ENCODE results near the gene ITGA5.
"Not testable (repeated sequence)": the region's sequence is repeated elsewhere in the genome, so short reads cannot be mapped to it uniquely, and the experiment has no call there.

The ITGA5 gene

DNA sequence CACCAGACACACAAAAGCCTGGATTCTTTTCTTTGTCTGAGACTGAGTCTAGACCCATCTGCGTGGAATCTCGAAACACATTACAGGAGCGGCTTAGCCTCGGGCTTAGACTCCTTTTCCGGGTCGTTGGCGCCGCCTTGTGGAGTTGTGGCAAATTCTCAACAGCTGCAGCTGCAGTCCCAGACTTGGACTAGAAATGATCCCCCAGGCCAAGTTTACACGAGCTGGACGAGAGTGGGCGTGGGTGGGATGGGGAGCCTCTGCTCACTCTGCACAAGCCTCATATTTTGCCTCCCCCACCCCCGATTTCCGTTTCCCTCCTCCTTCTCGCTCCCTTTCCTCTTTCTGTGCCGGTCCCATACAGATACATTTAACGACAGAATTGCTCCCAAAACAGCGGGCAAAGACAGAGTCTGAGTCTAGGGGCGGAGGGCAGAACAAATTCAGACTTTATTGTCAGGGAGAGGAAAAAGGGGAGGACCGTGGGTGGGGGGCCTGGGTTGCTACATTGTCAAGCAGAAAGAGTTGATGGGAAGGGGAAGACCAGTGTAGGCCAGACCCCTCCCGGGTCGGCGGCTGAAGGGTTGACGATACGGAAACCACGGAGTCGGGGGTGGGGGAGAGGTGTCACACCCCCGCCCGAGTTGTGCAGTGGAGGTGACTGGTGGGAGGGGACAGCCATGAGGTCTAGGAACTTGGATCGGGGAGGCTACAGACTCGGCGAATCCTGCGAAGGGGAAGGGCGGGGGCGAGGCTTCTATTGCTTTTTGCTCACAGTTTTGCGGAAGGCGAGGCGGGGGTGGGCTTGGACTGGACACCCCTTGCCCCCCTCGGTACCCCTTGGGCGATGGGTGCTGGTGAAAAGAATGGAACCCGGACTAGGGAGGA, 50.1 kb downstream of the ITGA5 start:
- DNase-seq: peak; percentile 89

DNA sequence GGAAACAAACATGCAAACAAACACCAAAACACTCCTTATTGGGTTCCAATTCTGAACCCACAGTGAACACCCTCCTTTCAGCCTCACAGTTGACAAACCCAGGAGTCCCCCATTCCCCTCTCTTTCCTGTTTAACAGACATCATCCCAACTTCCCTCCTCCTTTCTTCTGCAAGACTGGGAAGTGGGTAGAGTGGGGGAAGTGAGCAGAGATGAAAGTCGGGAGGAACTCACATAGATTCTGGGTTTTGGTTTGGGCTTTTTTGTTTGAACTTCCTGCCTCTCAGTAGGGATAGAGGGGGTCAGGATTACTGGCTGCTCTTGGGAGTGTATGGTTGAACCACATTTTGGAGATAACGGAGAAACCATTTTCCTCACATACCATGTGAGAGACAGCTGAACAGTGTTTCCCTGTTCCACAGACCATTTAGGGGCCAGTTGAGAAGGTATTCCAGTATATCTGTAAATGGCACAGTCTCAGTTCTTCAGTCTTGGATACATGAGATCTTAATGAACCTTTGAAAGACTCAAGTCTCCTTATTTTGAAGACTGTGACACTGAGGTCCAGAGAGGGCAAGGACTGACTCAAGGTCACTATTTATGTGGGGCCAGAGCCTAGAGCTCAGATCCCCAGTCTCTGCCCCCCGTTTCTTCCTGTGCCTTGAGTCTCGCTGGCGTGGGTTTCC, 50.9 kb downstream of the ITGA5 start:
- peak; percentile 17 for DNase-seq

DNA sequence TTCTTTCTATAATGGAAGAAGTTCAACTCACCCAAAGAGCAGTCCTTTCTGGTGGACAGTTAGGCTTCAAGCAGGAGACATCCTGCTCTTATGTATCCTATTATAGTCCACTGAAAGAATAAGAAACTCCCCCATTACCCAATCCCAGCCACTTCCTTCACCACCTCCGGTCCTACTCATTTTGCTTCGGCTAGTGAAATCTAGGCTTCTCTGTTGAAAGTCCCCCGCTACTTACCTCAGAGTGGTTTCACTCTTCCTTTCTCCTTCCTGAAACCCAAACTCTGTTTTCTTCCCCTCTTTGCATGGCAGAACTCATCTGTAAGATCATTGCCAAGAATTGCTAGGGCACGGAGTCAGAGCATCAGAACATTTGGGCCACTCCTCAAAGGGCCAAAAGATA, 54.7 kb downstream of the ITGA5 start, which contains the start of gene GPR84:
GPR84 (minus strand) TSS at position 74 of the 400 bp plus-strand sequence. CDS start 635 bp downstream, outside the sequence.
- peak; percentile 30 for DNase-seq

DNA sequence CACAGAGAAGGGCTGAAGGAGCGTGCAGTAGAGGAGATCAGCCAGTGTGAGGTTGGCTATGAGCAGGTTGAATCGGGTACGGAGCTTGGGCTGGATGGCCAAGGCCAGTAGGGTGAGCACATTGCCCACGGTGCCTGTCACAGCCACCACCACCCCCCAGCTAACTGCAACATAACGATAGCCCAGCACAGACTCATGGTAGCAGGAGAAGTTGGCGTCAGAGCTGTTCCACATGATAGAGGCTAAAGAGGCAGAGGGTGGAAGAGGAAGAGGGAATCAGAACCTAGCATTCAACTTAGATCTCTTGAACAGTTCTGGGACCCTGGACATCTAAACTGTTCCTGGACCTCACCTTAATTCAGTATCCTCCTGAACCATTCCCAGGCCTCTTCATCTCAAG, 55.4 kb downstream of the ITGA5 start:
- DNase-seq: no peak

DNA sequence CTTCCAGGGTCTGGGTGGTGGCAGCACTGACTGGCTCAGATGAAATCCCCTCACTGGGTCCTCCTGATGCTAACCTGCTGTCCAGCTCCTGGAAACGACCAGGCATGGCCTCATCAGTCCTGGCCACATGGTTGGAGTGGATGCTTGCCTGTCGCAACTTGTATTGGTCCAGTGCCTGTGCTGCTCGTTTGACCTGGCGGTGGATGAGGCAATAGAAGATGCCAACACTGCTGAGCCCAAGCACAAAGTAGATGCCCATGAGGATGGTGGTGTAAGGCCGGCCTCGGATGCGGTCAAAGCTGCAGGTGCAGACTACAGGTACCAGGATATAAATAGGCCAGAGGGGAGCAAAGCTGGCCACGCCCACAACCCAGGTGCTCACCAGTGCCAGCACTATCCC, 56.0 kb downstream of the ITGA5 start:
- no peak for DNase-seq

DNA sequence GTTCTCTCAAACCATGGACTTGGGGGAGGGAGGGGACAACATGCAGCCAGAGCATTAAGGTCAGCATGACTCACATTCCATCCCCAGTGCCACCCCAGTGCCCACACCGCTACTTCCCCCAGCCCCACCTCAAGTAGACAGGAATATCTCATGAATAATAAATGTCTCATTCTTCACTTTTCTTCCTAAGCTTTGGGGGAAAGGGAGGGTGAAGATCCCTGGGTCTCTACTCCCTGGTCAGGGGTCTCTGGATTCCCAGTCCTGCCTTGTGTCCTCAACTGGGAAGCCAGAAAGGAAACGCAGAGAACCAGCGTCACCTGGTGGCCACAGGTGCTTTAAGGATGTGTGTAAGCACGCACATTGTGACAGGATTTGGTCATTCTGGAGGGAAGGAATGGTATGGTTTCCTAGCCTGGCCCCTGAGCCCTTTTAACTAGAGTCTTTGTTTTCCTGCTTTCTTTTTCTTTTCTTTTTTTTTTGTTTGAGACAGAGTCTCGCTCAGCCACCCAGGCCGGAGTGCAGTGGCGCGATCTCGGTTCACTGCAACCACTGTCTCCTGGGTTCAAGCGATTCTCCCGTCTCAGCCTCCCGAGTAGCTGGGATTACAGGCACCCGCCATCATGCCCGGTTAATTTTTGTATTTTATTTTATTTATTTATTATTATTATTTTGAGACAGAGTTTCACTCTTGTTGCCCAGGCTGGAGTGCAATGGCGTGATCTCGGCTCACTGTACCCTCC, 58.2 kb downstream of the ITGA5 start:
- peak; percentile 49 for DNase-seq

DNA sequence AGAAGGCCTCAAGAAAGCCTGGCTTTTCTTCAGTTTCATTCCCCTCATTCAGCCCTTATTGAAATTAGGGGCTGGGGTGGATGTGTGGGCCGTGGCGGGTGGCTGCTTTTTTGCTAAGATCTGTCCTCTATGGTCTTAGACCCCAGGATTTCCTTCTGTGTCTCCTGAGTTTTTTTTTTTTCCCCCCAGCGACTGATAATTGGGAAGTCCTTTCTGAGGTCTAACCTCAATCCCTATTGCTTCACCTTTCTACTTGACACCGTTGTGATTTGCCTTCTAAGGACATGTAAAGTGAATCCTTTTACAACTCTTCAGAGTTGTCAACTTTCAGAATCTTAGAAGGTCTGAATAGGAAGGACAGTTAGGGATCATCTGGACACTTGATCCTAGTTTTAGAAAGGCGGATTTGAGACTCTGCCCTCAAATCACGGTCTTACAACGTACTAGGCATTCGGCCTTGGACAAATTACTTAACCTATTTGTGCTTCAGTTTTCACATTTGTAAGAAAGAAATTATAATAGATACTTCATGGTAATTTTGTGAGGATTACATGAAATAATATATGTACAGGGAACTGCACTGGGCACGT, 59.2 kb downstream of the ITGA5 start:
- DNase-seq: no peak

DNA sequence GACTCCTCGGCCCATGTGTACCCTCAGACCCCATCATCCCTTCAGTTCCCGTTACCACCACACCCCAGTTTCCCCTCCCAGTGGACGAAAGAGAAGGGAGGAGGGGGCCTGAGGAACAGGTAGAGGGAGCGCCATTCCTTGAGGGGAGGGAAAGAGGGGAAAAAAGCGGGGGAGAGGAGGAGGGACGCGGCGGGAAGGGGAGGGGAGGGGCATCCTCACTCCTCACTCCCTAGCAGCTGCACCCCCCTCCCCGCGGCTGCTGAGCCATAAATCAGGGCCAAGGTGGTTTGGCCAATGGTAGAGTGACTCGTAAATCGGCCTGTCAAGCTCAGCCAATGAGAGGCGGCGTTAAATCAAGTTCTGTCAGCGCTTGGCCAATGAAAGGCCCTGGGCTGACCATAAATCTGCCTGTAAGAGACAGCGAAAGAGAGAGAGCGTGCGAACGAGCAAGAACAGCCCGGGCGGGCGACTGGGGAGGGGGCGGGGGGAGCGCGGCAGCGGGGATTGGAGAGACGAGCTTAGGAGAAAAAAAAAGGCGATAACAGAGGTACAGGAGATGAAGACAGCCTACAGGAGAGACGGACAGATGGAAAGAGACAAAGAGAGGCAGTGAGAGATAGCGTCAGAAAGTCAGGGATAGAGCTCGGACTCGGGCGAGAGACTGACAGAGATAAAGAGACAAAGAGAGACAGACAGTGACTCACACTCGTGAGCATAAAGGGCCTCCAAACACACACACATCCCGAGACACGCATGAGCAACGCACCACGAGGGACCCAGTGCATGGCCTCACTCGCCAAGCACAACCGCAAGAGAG, 59.9 kb downstream of the ITGA5 start:
- peak; percentile 97 for DNase-seq

DNA sequence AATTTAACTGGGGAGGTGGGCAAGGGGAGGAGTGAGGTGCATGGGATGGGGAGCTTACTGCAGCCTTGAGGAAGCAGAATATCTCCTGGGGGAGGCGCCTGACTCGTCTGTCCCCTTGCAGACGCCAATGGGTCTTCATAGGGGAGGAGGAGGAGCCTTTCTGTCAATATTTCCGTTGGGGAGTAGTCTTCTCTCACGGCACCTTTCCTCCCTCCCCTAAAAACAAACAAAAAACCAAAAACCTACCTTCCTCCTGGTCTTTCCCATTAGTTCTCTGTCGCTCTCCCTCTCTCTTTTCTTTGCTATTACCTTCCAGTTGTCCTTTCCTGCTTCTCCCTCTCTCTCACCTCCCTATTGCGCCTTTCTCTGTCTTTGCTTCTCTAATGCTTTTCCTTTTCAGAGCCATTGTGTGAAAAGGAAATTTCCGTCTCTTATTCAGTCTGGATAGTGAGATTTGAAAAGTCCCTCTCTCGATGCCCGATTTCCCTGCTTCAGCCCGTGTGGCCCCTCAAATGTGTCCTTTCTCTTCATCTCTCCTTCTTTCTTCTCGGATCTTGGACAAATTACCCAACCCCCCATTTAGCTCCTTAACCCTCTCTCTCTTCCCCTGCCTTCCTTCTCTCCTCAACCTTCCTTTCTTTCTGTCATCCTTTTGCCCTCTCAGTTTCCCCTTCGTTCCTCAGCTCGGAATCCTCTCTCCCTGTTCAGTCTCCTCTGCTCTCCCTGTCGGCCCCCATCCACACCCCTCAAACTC, 60.7 kb downstream of the ITGA5 start:
- DNase-seq: peak; percentile 56

DNA sequence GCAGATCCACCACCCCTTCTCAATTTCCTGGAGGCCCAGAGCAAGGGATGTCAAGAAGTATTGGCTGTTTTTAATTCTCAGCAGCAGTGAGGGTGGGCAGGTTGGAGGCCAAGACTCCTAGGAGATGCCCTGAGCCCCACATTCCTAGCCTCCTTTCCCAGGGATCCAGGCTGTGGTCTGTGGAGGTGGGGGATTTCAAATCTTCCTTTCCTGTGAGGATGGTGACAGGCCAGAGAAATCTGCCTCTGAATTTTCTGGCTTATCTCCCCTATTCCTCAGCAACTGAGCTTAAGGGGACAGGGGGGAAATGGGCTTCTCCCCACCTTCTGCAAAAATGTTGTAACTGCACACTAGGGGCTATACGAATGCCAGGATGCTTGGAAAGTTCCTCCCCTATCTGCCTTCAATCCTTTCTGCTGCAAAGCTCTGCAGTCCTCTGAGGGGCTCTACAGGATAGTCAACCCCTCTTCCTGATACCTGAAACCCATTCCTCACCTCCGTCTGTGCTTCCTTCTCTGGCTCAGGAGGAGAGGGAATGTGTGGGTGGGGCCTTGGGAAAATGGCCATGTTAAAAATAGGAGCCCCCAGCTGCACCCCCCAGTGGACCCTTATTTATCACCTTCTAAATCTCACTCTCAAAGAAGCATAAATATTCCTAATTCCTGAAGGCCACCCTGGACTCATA, 61.4 kb downstream of the ITGA5 start:
- no peak for DNase-seq

DNA sequence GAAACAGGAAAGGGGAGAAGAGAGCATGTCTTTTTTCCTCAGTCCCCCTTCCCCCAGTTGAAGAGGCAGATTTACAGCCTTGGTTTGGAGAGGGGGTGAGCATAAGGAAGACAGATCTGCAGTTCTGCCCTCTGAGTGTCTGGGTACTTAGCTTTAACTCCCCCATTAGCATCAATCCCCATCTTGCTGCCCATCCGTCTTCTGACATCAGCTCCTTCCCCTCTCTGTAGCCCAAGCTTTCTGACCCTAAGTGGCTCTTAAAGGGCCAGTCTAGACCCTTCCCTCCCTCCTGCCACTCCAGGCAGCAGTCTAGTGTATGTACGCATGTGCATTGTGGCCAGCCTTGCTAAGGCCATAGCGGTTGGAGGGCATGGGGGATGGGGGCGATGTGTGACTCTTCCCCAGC, 62.1 kb downstream of the ITGA5 start:
- DNase-seq: no peak

DNA sequence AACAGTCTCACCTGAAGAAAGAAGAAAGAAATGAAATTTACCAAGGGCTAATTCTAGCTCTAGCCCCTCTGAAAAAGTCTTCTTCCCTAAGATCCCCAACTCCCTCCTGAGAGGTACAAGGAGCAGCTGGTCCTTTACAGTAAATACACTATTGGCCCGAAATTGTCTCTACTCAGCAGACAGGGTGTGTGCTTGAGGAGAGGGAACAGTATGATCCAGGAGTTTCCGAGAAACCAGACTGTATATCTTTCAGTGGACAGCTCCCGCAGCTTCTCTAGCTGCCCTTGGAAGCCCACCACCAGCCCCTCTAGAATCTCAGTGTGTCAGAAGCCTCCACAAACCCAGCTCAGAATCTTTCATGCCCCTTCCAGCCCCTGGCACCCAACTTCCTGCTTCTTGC, 62.8 kb downstream of the ITGA5 start:
- DNase-seq: no peak

DNA sequence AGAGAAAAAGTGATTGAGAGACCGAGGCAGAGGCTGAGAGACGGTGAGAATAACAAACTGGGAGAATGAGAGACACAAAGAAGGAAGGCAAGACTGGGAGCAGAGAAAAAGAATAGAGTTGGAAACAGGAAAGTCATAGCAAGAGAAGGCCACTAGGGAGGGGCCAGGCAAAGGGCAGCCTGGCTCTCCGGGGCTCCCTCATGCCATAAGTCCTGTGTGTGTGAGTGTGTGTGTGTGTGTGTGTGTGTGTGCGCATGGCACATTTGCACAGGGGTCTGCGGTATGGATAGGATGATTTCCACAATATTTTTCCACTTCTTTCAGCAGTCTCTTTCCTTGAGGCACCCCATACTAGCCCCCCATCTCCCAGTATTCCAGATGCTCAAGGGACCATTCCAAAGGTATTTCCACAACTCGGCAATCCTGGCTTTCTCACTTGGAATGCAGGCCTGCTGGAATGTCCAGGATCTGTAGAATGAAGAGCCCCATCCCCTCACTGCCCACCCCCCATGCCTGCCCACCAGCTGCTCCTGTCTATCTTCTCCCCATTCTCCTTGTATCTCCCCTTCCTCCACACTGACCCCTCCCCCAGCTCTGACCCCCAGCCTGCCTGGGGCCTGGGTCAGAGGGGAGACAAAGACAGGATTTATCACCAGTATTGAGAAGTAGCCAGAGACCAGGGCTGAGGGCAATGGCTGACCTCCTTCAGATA, 63.8 kb downstream of the ITGA5 start:
- no peak for DNase-seq

DNA sequence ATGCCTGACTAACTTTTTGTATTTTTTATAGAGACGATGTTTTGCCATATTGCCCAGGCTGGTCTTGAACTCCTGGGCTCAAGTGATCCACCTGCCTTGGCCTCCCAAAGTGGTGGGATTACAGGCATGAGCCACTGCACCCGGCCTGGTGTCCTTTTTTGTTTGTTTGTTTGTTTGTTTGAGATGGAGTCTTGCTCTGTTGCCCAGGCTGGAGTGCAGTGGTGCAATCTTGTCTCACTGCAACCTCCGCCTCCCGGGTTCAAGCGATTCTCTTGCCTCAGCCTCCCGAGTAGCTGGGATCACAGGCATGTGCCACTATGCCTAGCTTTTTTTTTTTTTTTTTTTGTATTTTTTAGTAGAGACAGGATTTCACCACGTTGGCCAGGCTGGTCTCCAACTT, 64.8 kb downstream of the ITGA5 start:
- DNase-seq: not testable (repeated sequence)

DNA sequence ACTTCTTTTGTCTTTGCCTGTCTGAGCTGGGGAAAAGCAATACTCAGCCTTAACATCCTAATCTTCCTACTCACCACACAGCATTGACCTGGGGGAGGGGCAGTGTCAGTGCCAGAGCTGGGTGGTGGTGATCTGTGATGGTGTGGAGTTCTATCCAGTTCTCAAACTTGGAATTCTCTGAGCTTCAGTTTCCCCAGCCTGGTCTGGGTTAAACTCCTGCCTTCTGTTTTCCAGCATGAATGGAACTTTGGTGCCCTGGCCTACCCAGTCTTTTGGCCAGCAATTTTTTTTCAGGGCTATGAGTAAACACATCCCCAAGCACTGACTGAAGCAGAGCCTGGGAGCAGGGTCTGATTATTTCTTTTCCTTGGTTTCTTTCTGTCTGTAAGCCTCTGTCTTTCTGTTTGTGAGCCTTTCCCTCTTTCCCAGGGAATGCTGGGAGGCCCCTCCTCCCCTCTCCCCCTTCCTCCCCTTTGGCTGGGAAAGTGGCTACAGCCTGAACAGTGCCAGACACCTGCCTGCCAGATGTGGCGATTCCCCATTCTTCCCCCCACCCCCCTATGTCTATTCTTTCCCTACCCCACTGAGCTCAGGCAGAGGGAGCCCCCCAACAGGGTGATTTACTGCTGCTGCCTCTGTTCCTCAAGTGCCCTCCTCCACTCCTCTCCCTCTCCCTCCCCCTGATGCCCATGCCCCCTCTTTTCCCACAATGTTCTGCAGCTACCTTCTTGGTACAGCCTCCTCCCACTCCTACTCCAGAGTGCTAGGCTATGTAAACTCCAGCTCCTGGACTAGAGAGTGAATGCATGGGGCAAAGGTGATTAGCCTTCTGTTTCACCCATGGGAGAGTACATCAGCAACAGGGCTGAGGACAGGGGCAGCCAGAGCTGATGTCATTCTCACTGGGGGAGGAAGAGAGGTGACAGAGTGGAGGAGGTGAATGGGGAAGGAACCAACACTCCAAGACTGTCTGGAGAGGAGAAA, 65.9 kb downstream of the ITGA5 start:
- DNase-seq: no peak

DNA sequence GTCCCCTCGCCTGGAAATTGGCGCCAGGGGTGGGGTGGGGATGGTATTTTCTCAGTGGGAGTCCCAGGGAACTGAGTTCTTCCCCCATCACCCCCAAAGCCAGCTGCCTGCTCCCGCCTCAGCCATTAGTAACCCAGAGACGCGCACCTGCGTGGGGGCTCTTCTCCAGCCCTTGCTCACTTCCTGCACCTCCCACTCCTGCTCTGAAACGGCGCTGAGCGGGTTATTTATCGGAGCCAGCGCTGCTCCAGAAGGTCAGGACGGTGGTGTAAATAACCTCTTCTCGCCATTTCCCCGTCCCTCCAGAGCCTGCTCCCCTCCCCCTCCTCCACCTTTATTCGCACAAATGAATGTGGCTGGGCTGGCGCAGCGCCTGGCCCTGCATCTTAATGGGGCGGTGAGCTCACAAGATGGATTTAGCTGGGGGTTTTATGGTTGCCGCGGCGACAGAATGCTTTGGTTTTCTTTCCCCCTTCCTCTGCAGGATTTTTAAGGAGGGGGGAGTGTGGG, 67.0 kb downstream of the ITGA5 start:
- peak; percentile 10 for DNase-seq

DNA sequence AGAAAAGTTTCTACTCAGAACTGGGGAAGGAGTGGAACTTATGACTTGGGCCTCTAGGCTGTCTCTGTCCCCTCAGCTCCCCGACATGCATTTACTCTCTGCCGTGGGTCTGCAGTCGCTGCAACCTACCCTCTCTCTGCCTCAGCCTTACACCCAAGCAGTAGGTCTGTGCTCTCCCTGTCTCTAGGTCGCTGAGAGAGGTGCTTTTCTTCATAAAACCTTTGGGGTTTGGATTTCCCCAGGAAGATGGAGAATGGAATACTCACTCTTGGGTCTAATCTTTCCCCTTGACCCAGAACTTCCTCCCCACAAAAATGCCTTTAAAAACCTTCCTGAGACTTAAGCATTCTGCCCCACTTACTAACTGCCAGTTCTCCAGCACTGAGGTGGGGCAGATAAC, 67.7 kb downstream of the ITGA5 start:
- no peak for DNase-seq

DNA sequence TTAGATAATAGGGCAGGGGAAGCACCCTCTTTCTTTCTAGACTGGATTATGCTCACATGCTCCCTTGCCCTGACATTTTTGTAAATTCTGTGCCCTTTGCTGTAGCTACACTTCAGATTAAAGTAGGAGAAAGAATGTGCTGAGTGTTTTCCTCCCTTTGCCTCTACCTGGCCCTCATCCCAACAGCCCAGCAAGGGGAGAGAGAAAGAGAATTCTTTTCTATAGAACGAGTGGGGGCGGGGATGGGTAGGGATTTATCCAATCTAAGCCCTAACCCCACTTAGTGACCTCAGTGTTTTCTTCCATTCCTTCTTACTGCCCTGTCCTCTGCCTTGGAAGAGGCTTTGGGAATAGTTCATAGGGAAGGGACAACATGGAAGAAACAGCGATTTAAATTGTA, 68.3 kb downstream of the ITGA5 start:
- no peak for DNase-seq

DNA sequence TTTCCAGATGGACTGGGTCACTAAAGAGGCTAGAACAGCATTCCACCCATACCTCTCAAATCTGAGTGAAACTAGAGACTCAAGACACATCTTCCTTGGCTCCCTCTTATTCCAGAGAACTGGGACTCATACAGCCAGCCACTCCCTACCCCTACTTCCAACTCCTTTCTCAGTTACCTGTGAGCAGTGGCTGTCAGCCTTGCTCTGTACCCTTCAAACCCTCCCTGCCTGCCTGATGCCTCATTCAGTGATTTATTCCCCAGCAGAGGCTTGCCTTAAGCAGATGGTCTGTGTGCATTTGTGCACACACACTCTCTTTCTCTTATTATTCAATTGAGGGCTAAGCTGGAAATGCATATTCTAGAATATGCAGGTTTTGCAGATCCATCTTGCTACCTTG, 69.4 kb downstream of the ITGA5 start:
- DNase-seq: no peak

Data from CD4-positive, alpha-beta T cell treated with Interleukin-12 subunit alpha and Interleukin-12 subunit beta, for 1 hour (primary cell).